Thoracic aorta (tissue), 2 donors: ENCODE measurements around the gene GIGYF2. TPM values are rescaled to one million over a fixed set of nuclear protein-coding genes. Genes with fewer than 3 reads are reported as not detected.

Experiments used
- ATAC-seq: fragments of 150-250 bp; one replicate; pipeline ENCODE4 v1.8.0; 2017; ENCODE audit warnings: low read depth; ENCODE audit not compliant: insufficient number of reproducible peaks, low FRiP score
- DNase-seq: peaks from one replicate; pipeline ENCODE4 v3.0.0-alpha.2; 2020; ENCODE audit warnings: low spot score
- H3K27ac ChIP-seq, 2 donors: fragments of 200-600 bp; sonication (generic); 1 replicate in 1 of 2; 2 replicates in 1 of 2; pipeline ENCODE4 v1.5.1; 2016; ENCODE audit warnings: mild to moderate bottlenecking in 2 of 2, moderate library complexity in 2 of 2
- H3K27me3 ChIP-seq: fragments of 200-600 bp; sonication (generic); replicated peaks from 2 replicates; pipeline ENCODE4 v1.6.0; 2016; ENCODE audit warnings: mild to moderate bottlenecking; ENCODE audit not compliant: insufficient read depth
- H3K36me3 ChIP-seq: fragments of 200-600 bp; sonication (generic); one replicate; pipeline ENCODE4 v1.5.1; 2016
- H3K4me1 ChIP-seq, 2 donors: fragments of 200-600 bp; sonication (generic); 1 replicate in 1 of 2; 2 replicates in 1 of 2; pipeline versions ENCODE4 v1.5.1 to v1.6.0; 2016; ENCODE audit warnings: low read depth in 2 of 2, mild to moderate bottlenecking in 1 of 2; ENCODE audit not compliant: control insufficient read depth in 1 of 2
- H3K4me3 ChIP-seq: fragments of 200-600 bp; sonication (generic); 2 replicates; pipeline ENCODE4 v1.5.1; 2016; ENCODE audit warnings: mild to moderate bottlenecking
- H3K9me3 ChIP-seq: fragments of 200-600 bp; sonication (generic); 2 replicates; pipeline ENCODE4 v1.5.1; 2016
- CTCF ChIP-seq: fragments of 200-600 bp; sonication (generic); IDR thresholded peaks from one replicate; pipeline ENCODE4 v1.5.1; 2019; ENCODE audit warnings: antibody characterized with exemption
- total RNA-seq, 2 donors: library from RNA; depleted of rRNA; stranded (reverse); fragments of >200 nt; gene quantifications; one replicate each; pipeline versions ENCODE4 v1.1.0 to v1.2.3, GENCODE V29; 2016

The GIGYF2 gene
- total RNA-seq, 2 donors from 2014 or later = 54.7 to 121 TPM

- TF ChIP-seq CTCF = no peak
- Histone ChIP-seq H3K27ac (no peak overlapping the region), H3K9me3 (no peaks in the 10 kb centered on the region), H3K27me3 (no peaks in the 10 kb centered on the region), H3K36me3 (peaks cover 3% of the 10 kb centered on the region), H3K4me3 (no peak overlapping the region), H3K4me1 (no peaks in the 10 kb centered on the region)
- DNase-seq (no peak), ATAC-seq (no peak)
Observed at GRCh38 chr2:232770207-232770606, 73.1 kb downstream of the GIGYF2 start.

DNA sequence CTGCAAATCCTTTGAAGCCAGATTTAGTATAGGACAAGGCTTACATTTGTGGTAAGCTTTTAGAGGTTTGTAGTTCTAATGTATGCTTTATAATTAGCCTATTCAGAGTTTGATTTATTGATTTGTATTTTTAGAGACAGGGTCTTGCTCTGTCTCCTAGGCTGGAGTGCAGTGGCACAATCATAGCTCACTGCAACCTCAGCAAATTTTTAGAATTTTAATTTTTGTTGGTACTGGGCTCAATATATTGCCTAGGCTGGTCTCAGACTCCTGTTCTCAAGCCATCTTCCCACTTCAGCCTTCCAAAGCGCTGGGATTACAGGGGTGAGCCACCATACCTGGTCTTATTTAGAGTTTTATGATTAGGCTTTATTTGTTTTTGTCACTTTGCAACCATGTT, 74.7 kb downstream of the GIGYF2 start:
- H3K36me3 ChIP-seq = no peaks in the 10 kb centered on the region
- H3K27me3 ChIP-seq = no peaks in the 10 kb centered on the region
- no peaks in the 10 kb centered on the region for H3K9me3 ChIP-seq
- no peak for TF ChIP-seq CTCF
- ATAC-seq = no peak
- no peak overlapping the region for H3K27ac ChIP-seq
- no peaks in the 10 kb centered on the region for H3K4me1 ChIP-seq
- DNase-seq = no peak
- no peak overlapping the region for H3K4me3 ChIP-seq

GRCh38 chr2:232772531-232772930, 75.4 kb downstream of the GIGYF2 start:
- H3K4me1 ChIP-seq = no peaks in the 10 kb centered on the region
- H3K9me3 ChIP-seq = no peaks in the 10 kb centered on the region
- H3K27ac ChIP-seq = no peak overlapping the region
- ATAC-seq = no peak
- no peaks in the 10 kb centered on the region for H3K27me3 ChIP-seq
- no peaks in the 10 kb centered on the region for H3K36me3 ChIP-seq
- no peak overlapping the region for H3K4me3 ChIP-seq
- no peak for DNase-seq
- no peak for TF ChIP-seq CTCF

DNA sequence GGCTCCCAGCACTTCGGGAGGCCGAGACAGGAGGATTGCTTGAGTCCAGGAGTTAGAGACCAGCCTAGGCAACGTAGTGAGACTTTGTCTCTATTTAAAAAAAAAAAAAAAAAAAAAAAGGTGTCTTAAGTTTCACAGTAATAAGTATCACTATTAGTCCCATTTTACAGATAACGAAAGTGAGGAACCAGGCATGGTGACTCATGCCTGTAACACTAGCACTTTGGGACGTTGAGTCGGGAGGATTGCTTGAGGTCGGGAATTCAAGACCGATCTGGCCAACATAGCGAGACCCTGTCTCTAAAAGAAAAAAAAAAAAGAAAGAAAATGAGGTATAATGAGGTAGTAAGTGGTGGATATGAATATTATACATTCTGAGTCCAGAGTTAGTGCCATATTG, 76.7 kb downstream of the GIGYF2 start:
- no peak for DNase-seq
- Histone ChIP-seq H3K27me3 (no peaks in the 10 kb centered on the region), H3K27ac (no peak overlapping the region), H3K36me3 (no peaks in the 10 kb centered on the region), H3K4me3 (no peak overlapping the region), H3K4me1 (no peaks in the 10 kb centered on the region), H3K9me3 (no peaks in the 10 kb centered on the region)
- no peak for TF ChIP-seq CTCF
- no peak for ATAC-seq

- no peak within 1 kb of the TSS for H3K27ac ChIP-seq
- ATAC-seq (no peak), DNase-seq (no peak)
- H3K4me1 ChIP-seq = peaks cover 8 to 9% of the 10 kb centered on the region in 2 donors
- no peaks in the 10 kb centered on the region for H3K9me3 ChIP-seq
- H3K36me3 ChIP-seq = no peaks in the 10 kb centered on the region
- no peak for TF ChIP-seq CTCF
- no peak within 1 kb of the TSS for H3K4me3 ChIP-seq
- no peaks in the 10 kb centered on the region for H3K27me3 ChIP-seq
Observed at GRCh38 chr2:232776435-232776834, 79.3 kb downstream of the GIGYF2 start, which contains the start of gene KCNJ13. Gene KCNJ13, minus strand, starts transcription at chr2:232776565. Its CDS starts 5,203 bp downstream, at chr2:232771362.
